ENCODE data around the gene HNRNPK.

- TF ChIP-seq ZNF121 (CRISPR knock-in tag; IDR thresholded peaks at IDR 0.05) (no peak), ESRRA (CRISPR knock-in tag; IDR thresholded peaks at IDR 0.05; ENCODE audit: borderline replicate concordance) (no peak), CREB1 (CRISPR knock-in tag; IDR thresholded peaks at IDR 0.05) (no peak), ZNF512 (CRISPR knock-in tag; IDR thresholded peaks at IDR 0.05; ENCODE audit: borderline replicate concordance) (no peak), MXD4 (CRISPR knock-in tag; IDR thresholded peaks at IDR 0.05; ENCODE audit: borderline replicate concordance) (no peak), SP1 (CRISPR knock-in tag; conservative IDR thresholded peaks at IDR 0.05) (no peak), NR2C2 (CRISPR knock-in tag; IDR thresholded peaks at IDR 0.05) (no peak), STAT6 (CRISPR knock-in tag; conservative IDR thresholded peaks at IDR 0.05; ENCODE audit: low read depth) (no peak), USF2 (CRISPR knock-in tag; IDR thresholded peaks at IDR 0.05) (no peak)
- TF ChIP-seq, protein P1, sequence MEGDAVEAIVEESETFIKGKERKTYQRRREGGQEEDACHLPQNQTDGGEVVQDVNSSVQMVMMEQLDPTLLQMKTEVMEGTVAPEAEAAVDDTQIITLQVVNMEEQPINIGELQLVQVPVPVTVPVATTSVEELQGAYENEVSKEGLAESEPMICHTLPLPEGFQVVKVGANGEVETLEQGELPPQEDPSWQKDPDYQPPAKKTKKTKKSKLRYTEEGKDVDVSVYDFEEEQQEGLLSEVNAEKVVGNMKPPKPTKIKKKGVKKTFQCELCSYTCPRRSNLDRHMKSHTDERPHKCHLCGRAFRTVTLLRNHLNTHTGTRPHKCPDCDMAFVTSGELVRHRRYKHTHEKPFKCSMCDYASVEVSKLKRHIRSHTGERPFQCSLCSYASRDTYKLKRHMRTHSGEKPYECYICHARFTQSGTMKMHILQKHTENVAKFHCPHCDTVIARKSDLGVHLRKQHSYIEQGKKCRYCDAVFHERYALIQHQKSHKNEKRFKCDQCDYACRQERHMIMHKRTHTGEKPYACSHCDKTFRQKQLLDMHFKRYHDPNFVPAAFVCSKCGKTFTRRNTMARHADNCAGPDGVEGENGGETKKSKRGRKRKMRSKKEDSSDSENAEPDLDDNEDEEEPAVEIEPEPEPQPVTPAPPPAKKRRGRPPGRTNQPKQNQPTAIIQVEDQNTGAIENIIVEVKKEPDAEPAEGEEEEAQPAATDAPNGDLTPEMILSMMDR (IDR thresholded peaks at IDR 0.05), result no peak
- TF ChIP-seq, protein P2, sequence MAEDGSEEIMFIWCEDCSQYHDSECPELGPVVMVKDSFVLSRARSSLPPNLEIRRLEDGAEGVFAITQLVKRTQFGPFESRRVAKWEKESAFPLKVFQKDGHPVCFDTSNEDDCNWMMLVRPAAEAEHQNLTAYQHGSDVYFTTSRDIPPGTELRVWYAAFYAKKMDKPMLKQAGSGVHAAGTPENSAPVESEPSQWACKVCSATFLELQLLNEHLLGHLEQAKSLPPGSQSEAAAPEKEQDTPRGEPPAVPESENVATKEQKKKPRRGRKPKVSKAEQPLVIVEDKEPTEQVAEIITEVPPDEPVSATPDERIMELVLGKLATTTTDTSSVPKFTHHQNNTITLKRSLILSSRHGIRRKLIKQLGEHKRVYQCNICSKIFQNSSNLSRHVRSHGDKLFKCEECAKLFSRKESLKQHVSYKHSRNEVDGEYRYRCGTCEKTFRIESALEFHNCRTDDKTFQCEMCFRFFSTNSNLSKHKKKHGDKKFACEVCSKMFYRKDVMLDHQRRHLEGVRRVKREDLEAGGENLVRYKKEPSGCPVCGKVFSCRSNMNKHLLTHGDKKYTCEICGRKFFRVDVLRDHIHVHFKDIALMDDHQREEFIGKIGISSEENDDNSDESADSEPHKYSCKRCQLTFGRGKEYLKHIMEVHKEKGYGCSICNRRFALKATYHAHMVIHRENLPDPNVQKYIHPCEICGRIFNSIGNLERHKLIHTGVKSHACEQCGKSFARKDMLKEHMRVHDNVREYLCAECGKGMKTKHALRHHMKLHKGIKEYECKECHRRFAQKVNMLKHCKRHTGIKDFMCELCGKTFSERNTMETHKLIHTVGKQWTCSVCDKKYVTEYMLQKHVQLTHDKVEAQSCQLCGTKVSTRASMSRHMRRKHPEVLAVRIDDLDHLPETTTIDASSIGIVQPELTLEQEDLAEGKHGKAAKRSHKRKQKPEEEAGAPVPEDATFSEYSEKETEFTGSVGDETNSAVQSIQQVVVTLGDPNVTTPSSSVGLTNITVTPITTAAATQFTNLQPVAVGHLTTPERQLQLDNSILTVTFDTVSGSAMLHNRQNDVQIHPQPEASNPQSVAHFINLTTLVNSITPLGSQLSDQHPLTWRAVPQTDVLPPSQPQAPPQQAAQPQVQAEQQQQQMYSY (CRISPR knock-in tag; IDR thresholded peaks at IDR 0.05), result no peak
Observed at GRCh38 chr9:84003246-84003645, 23.2 kb upstream of the HNRNPK start.
